ENCODE measurements around the gene GHRH. TPM values are rescaled to one million over a fixed set of nuclear protein-coding genes. Genes with fewer than 3 reads are reported as not detected.

The GHRH gene
- polyA plus RNA-seq, 1 experiment, result not detected

DNA sequence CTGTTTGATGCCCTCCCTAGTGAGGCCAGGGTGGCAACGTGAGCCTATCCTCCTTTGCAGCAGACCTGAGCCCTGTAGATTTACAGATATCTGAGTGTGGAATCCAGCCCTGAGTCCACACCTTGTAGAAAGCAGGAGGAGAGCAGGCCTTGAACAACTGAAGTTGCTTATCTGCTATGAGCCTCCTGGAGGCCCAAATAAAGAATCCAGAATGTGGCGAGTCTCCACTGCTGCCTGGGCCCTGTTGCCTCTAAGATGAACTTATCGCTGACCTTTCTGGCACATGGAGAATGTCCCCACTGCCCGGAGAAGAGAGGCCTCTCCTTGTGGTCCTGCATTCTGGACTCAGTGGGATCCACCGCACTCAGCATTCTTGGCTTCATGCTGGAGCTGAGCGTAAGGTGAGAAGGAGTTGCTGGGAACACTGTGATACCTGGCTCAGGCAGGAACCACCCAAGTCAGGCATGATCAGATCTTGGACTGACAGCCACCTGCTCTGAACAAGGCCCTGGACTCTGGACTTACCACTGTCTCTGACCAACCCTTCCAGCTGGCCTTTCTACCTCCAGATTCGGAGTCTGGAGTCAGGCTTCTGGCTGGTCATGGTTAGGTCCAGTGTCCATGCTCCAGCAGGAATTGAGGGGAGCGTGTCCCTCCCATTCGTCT is 22.0 kb upstream of the GHRH start:
- no peak for DNase-seq (ENCODE audit: low read depth)
- POLR2A ChIA-PET, result interaction anchor here (0.5 kb wide), 1 partner anchor 234 kb away, joined by 9 read pairs; no protein-coding TSS in a partner anchor
- Histone ChIP-seq H3K27me3 (ENCODE audit: control insufficient read depth, insufficient read depth, low read length) (no peaks in the 10 kb centered on the region; the same call in 1 of the 2 replicates), H3K4me3 (ENCODE audit: low read depth, low read length) (no peak overlapping the region), H3K36me3 (ENCODE audit: control insufficient read depth, insufficient read depth, low read length) (no peaks in the 10 kb centered on the region)
- TF ChIP-seq, protein P1, sequence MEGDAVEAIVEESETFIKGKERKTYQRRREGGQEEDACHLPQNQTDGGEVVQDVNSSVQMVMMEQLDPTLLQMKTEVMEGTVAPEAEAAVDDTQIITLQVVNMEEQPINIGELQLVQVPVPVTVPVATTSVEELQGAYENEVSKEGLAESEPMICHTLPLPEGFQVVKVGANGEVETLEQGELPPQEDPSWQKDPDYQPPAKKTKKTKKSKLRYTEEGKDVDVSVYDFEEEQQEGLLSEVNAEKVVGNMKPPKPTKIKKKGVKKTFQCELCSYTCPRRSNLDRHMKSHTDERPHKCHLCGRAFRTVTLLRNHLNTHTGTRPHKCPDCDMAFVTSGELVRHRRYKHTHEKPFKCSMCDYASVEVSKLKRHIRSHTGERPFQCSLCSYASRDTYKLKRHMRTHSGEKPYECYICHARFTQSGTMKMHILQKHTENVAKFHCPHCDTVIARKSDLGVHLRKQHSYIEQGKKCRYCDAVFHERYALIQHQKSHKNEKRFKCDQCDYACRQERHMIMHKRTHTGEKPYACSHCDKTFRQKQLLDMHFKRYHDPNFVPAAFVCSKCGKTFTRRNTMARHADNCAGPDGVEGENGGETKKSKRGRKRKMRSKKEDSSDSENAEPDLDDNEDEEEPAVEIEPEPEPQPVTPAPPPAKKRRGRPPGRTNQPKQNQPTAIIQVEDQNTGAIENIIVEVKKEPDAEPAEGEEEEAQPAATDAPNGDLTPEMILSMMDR (IDR thresholded peaks at IDR 0.05; ENCODE audit: insufficient read depth, low read depth, low read length), result no peak
- CTCF ChIA-PET, result interaction anchor here (1.3 to 13.3 kb wide), 6 partner anchors 10 to 249 kb away, joined by 3 to 173 read pairs (median 11); no protein-coding TSS in a partner anchor

DNA sequence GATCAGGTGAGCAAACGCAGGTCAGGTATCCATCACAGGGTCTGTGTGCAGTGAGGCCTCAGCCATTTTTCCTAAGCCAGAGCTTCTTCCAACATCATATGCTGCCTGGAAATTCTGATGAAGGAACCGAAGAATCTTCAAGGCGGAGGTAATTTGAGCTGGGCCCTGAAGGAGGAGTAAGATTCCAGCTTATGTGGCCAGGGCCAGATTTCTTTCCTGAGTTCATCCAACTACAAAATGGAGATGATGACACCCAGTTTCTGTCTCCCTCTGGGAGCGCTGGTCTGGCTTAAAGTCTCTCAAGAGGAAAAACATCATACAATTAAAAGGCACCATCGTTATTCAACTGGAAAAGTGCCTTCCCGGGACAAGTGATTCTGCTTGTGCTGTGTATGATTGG is 20.9 kb upstream of the GHRH start:
- H3K27me3 ChIP-seq (ENCODE audit: control insufficient read depth, insufficient read depth, low read length), result no peaks in the 10 kb centered on the region; the same call in 1 of the 2 replicates
- TF ChIP-seq, protein P1 (IDR thresholded peaks at IDR 0.05; ENCODE audit: insufficient read depth, low read depth, low read length), result peak; percentile 71
- CTCF ChIA-PET, result interaction anchor here (0.9 to 13.3 kb wide), 20 partner anchors 9 to 256 kb away, joined by 3 to 173 read pairs (median 5); no protein-coding TSS in a partner anchor
- DNase-seq (ENCODE audit: low read depth), result no peak
- no peaks in the 10 kb centered on the region for H3K36me3 ChIP-seq (ENCODE audit: control insufficient read depth, insufficient read depth, low read length)
- POLR2A ChIA-PET, result no interaction called here
- no peak overlapping the region for H3K4me3 ChIP-seq (ENCODE audit: low read depth, low read length)

DNA sequence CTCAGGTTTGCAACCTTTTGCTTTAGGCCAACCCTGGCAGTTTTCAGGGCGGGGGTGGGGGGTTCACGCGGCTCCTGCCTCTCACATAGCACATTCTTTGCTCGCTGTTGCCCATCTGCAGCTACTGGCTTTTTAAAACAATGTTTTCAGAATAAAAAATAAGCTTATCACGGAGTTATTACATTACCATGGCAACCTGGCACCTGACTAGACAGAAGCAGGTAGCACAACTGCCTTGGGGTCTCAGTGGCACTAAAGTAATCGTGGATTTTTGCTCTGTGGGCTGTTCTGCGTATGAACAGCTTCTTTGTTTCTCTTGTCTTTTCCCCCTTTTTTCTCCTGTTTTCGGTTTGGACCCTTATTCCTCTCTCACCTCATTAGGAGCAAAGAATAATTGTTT is 18.8 kb upstream of the GHRH start:
- Histone ChIP-seq H3K36me3 (ENCODE audit: control insufficient read depth, insufficient read depth, low read length) (no peaks in the 10 kb centered on the region), H3K27me3 (ENCODE audit: control insufficient read depth, insufficient read depth, low read length) (no peaks in the 10 kb centered on the region; the same call in 1 of the 2 replicates), H3K4me3 (ENCODE audit: low read depth, low read length) (no peak overlapping the region)
- DNase-seq (ENCODE audit: low read depth), result no peak
- ChIA-PET CTCF (interaction anchor here (0.5 to 13.3 kb wide), 8 partner anchors 10 to 252 kb away, joined by 3 to 173 read pairs (median 6); partner anchors contain the start of gene SRC), POLR2A (interaction anchor here (0.6 kb wide), 1 partner anchor 16 kb away, joined by 3 read pairs; no protein-coding TSS in a partner anchor)
- TF ChIP-seq, protein P1 (IDR thresholded peaks at IDR 0.05; ENCODE audit: insufficient read depth, low read depth, low read length), result no peak

DNA sequence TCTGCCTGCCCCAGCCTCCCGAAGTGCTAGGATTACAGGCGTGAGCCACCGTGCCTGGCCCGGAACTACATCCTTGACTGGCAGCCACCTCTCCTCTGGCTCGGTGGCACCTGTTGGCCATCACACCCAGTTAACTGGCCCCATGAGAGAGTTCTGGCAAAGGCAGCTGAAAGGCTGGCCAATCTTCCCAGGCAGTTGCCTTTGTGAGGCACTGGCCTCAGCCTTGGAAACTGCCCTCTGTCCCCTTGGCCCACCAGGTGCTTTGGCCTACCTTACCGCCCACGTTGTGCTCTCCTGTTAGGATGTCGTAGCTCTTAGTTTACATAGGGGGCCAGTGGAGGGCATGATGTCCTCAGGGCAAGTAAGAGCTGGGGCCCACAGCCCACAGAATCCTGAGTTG is 18.2 kb upstream of the GHRH start:
- DNase-seq (ENCODE audit: low read depth), result no peak
- ChIA-PET POLR2A (interaction anchor here (0.6 kb wide), 2 partner anchors 16 to 125 kb away, joined by 3 read pairs; no protein-coding TSS in a partner anchor), CTCF (interaction anchor here (0.9 to 13.3 kb wide), 6 partner anchors 17 to 259 kb away, joined by 3 to 173 read pairs (median 6); partner anchors contain the start of gene SRC)
- no peak overlapping the region for H3K4me3 ChIP-seq (ENCODE audit: low read depth, low read length)
- no peaks in the 10 kb centered on the region; the same call in 1 of the 2 replicates for H3K27me3 ChIP-seq (ENCODE audit: control insufficient read depth, insufficient read depth, low read length)
- TF ChIP-seq, protein P1 (IDR thresholded peaks at IDR 0.05; ENCODE audit: insufficient read depth, low read depth, low read length), result no peak
- no peaks in the 10 kb centered on the region for H3K36me3 ChIP-seq (ENCODE audit: control insufficient read depth, insufficient read depth, low read length)

DNA sequence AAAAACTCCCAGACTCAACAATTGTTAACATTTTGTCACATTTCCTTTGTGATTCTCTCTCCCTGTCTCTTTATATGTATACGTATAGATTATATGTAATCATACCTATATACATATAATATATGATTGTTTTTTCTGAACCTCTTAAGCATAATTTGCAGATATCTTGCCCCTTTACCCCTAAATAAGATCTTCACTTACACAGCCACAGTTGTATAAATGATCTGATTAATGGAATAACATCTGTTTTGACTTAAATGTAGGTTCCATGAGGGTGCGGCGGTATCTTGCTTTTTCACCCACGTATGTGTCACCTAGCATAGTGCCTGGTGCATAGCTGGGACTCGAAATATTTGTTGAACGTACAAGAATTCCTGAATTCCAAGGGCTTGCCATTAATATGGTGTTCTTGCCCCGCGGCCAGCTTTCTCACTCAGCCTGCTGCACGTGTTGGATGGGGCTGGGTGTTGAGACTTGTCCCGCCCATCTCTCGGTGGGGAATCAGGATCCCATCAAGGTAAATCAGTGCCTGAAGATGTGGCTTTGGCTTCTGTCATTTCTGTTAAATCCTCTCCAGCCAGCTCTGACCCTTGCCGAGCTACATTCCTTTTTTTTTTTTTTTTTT is 17.5 kb upstream of the GHRH start:
- Histone ChIP-seq H3K4me3 (ENCODE audit: low read depth, low read length) (no peak overlapping the region), H3K27me3 (ENCODE audit: control insufficient read depth, insufficient read depth, low read length) (no peaks in the 10 kb centered on the region; the same call in 1 of the 2 replicates), H3K36me3 (ENCODE audit: control insufficient read depth, insufficient read depth, low read length) (no peaks in the 10 kb centered on the region)
- ChIA-PET CTCF (interaction anchor here (1.1 to 13.3 kb wide), 6 partner anchors 67 to 260 kb away, joined by 3 to 173 read pairs (median 6); partner anchors contain the start of gene SRC), POLR2A (interaction anchor here (0.6 kb wide), 1 partner anchor 126 kb away, joined by 3 read pairs; no protein-coding TSS in a partner anchor)
- no peak for DNase-seq (ENCODE audit: low read depth)
- TF ChIP-seq, protein P1 (IDR thresholded peaks at IDR 0.05; ENCODE audit: insufficient read depth, low read depth, low read length), result no peak
